Head of caudate nucleus (tissue), 42 donors: Measurements from ENCODE around the gene MUC6.

Experiments used
- DNase-seq, 42 donors: peaks; one replicate each; pipeline versions ENCODE4 v3.0.0 to v3.0.0-alpha.2; 2020 to 2021; ENCODE audit warnings: mixed read lengths in 7 of 42
- intact Hi-C: fragments of 100-400 bp; cut with DNase I; formaldehyde crosslinking; loops from one replicate; pipeline ENCODE4 v1.15.0; 2022

The MUC6 gene

GRCh38 chr11:1031121-1031899, 5.2 kb downstream of the MUC6 start:
- intact Hi-C loops = no loop called here
- DNase-seq = no peak

DNA sequence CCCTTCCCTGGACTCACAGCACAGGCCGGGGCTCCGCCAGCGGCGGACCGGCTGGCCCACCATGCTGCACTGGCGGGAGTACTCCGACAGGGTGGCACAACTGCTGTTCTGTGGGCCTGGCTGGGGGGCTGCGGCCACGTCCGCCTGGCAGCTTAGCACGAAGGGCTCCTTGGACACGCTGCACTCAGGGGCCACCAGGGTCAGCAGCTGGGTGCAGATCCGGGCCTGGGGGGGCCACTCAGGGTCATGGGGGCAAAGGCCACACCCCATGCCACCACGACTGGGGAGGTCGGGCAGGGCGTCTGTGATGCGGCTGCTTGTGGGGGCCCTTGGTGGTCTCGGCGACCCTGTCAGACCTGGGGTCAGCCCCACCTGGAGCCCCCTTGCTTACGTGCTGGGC, 6.0 kb downstream of the MUC6 start:
- intact Hi-C loops = no loop called here
- no peak for DNase-seq

DNA sequence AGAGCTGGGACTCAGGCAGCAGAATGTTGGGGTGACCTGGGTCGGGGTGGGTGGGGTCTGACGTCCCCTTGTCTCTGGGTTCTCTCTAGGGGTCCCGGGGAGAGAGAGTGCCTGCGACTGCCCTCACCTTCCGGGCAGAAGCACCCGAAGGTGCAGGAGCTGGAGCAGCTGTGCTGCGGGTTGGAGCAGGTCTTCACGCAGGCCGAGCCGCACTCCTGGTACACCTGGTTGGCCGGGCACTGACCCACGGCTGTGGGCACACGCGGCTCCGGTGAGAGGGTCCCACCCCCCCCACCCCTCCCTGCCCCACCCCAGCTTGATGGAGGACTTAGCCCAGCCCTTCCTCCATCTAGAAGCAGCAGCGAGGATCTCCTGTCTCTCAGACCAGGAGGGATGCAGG, 6.4 kb downstream of the MUC6 start:
- DNase-seq = no peak
- intact Hi-C loops = no loop called here

- intact Hi-C loops = no loop called here
- DNase-seq = no peak
These were observed 6.9 kb downstream of the MUC6 start for GRCh38 chr11:1029654-1030053.

- no peak for DNase-seq
- intact Hi-C loops = no loop called here
These were observed 7.5 kb downstream of the MUC6 start for GRCh38 chr11:1029051-1029450.

- DNase-seq = no peak
- intact Hi-C loops = no loop called here
These were observed 7.9 kb downstream of the MUC6 start for GRCh38 chr11:1028616-1029015.

GRCh38 chr11:1028291-1028540, 8.3 kb downstream of the MUC6 start:
- intact Hi-C loops = no loop called here
- no peak for DNase-seq

DNA sequence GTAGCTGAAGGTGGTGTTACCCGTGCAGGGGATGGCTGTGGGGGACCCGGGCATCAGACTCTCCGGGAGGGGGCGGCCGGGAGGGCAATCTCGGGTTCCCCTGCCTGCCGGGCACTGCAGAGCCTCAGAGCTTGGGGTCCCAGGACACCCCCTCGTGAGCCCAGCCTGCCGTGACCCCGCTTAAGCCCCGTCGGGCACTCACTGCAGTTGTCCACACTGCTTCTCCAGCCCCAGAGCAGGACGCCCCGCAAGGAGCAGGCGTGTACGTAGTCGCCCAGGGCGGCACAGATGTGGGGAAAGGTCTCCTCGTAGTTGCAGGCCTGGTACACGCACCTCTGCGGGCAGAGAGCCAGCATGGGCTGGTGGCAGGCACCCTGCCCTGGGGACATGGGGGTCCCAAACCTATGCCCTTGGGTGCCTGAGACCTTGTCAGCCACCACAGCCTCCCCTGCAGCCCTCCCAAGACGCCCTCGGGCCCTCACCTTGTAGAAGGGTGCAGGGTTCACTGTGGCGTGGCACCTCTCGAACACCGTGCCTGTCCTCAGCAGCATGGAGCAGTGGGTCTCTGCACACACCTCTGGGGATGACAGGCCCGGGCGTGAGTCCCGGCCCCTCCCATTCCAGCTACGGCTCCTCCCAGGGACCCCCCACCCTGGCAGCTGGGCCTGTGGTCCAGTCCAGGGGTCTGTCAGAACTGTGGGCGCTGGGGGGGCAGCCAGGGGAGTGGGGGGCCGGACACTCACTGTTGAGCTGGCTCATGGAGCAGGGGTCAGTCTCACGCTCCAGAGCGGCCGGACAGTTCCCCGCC, 8.8 kb downstream of the MUC6 start:
- no peak for DNase-seq
- intact Hi-C loops = no loop called here

DNA sequence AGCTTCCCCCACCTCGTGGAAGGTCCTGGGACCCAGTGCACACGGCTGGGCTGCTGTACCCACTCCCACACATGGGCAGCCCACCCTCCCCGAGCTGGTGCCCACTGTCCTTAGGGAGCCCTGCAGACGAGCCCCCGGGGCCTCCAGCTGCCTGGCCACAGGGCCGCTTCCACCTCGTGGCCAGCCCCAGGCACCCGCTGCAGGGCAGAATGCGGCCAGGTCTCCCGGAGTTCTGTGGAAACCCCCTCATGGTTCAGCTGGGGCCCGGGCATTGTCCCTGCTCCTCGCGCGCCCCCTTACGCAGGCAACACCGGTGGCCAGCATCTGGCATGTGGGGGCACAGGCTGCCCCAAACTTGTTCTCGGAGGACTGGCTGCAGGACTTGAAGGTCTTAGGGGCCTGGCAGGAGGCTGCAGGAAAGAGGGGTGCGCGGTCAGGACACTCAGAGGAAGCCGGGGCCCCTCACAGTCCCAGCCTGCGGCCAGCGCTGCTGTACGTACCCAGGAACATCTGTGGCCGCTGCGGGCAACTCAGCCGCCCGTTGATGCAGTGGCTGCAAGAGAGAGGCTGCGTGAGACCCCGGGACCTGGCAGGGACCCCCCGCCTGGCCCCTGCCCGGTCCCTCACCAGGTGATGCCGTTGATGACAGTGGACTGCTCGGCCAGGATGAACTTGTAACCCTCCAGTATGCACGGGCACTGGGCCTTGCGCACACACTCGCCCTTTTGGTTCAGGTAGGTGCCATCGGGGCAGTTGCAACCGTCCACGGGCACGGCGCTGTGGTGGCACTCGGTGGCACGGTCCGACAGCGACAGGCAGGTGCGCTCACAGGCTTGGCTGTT, 9.7 kb downstream of the MUC6 start:
- DNase-seq = no peak
- intact Hi-C loops = no loop called here

- no peak for DNase-seq
- intact Hi-C loops = no loop called here
These were observed 10.4 kb downstream of the MUC6 start for GRCh38 chr11:1026163-1026450.

GRCh38 chr11:1025410-1026162, 10.9 kb downstream of the MUC6 start:
- intact Hi-C loops = no loop called here
- DNase-seq = no peak

- no peak for DNase-seq
- intact Hi-C loops = no loop called here
These were observed 11.7 kb downstream of the MUC6 start for GRCh38 chr11:1024597-1025409.

DNA sequence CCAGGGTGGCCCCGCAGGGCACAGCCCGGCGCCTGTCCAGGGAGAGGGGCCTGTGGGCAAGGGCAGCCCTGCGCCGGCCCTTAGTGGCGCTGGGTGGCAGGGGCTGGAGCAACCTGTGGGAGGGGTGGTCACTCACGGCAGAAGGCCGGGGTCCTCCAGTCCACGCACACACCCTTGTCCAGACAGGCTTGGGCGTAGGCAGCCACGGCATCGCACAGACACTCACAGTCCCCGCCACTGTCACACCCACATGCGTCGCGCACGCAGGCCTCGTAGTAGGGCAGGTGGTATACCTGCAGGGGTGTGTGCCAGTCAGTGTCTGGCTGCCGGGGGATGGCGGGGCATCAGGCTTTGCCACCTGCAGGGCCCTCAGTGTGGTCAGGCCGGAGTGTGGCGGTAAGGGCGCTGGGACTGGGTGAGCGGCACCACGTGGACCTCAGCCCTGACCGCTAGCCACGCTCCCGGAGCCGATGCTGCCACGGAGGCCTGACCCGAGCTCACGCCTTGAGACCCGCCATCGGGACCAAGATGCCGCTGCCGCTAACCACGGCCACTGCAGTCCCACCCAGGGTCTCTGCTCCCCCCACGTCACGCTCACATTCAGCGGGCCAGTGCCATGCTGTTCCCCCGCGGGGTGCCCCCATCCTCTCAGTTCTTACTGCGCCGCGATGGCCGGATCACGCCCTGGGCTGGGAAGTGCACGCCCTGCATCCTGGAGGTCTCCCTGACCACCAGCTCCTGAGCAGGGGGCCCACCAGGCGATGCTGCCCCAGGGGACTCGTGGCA, 12.5 kb downstream of the MUC6 start:
- intact Hi-C loops = no loop called here
- DNase-seq = no peak

- peak in 2 of 42 donors; percentile 20 to 35 for DNase-seq
- intact Hi-C loops = no loop called here
These were observed 13.4 kb downstream of the MUC6 start for GRCh38 chr11:1022908-1023810.

DNA sequence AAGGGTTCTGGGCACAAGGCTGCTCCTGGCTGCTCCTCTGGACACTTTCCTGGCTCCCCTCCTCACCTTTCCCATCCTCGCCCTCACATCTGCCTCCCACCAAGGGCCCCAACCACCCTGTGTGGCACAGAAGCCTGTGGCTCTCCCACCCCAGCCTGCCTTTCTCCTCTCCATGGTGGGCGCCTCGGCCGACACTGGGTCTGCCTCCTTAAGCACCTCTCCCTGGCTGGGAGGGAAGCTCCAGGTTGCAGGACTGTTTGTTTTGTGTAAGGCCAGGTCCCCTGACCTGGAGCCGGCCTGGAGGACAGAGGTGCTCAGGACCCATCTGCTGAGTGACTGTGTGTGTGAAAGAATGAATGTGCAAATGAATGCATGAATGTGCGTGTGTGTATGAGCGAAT, 14.1 kb downstream of the MUC6 start:
- DNase-seq = no peak
- intact Hi-C loops = no loop called here

GRCh38 chr11:1020211-1020905, 16.2 kb downstream of the MUC6 start:
- intact Hi-C loops = no loop called here
- no peak for DNase-seq
